Measurements from ENCODE around the gene RTP3. TPM values are rescaled to one million over a fixed set of nuclear protein-coding genes. Genes with fewer than 3 reads are reported as not detected.

RTP3 gene
- total RNA-seq, 2 experiments from 2014 or later = not detected

DNA sequence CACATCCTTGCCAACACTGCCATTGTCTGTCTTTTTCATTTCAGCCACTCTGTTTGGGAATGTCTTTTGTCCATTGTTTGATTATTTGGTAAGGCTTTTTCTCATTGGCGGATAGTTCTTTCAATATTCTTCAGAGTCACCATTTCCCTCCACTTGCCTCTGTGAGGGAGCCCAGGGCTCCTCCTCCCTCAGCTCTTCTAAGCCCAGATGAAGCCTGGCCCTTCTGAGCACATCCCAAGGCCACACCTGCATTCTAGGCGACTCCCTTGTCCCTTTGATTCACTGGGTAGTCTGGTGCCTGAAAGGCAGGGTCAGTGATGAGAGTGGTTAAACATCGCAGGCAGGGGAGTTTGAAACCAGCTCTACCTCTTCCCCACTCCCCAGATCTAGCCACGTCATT is 20.6 kb upstream of the RTP3 start:
- H3K9me3 Mint-ChIP-seq = peaks cover 15% of the 10 kb centered on the region
- H3K4me3 Mint-ChIP-seq = no peak overlapping the region
- peaks cover 12% of the 10 kb centered on the region for H3K36me3 Mint-ChIP-seq (ENCODE audit: low read depth)
- peak; percentile 0 for DNase-seq
- H3K27me3 Mint-ChIP-seq = peaks cover 52% of the 10 kb centered on the region
- CTCF ChIA-PET = interaction anchor here (3.4 kb wide), 1 partner anchor 12 kb away, joined by 22 read pairs; no protein-coding TSS in a partner anchor
- H3K27ac Mint-ChIP-seq = no peak overlapping the region
- POLR2A ChIA-PET = no interaction called here
- H3K4me1 Mint-ChIP-seq = no peaks in the 10 kb centered on the region

DNA sequence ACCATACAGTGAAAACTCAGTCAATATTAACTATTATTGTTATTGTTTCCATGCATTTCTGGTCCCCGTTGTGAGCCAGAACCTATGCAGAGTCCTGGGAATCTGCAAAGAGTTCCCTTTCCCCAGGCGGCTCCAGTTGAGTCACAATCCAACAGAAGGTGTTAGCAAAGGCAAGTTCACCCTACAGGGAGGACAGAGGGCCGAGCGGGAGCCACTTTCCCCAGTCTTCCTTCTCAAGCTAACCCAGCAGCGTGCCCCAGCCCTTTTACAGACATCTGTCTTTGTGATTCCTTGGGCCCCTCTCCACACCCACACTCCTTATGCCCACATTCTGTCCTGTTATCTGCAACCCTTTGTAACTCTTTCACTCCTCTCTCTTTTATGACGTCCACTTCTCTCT is 20.0 kb upstream of the RTP3 start:
- Mint-ChIP-seq H3K4me3 (no peak overlapping the region), H3K27me3 (peaks cover 51% of the 10 kb centered on the region), H3K36me3 (ENCODE audit: low read depth) (peaks cover 12% of the 10 kb centered on the region), H3K9me3 (peaks cover 15% of the 10 kb centered on the region), H3K4me1 (no peaks in the 10 kb centered on the region), H3K27ac (no peak overlapping the region)
- ChIA-PET CTCF (interaction anchor here (3.4 kb wide), 1 partner anchor 11 kb away, joined by 22 read pairs; no protein-coding TSS in a partner anchor), POLR2A (no interaction called here)
- DNase-seq = no peak

DNA sequence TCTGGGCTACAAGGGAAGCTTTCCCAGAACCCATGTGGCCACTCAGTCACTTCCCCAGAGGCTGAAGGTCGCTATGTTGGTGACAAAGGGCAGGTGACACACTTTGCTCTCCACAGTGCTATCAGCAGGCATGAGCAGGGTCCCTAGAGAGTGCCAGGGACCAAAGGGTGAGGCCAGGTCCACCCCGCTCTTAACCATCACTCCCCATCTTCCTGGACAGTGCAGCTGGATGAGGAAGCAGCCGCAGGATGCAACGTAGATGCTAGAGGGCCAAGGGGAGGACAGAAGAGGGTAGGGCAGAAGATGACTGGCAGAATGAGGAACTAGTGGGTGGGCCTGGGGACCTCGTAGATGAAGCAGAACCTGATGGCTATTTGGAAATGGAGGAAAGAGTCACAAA is 19.4 kb upstream of the RTP3 start:
- H3K9me3 Mint-ChIP-seq = peaks cover 15% of the 10 kb centered on the region
- H3K4me3 Mint-ChIP-seq = no peak overlapping the region
- no peak overlapping the region for H3K27ac Mint-ChIP-seq
- DNase-seq = no peak
- H3K27me3 Mint-ChIP-seq = peaks cover 45% of the 10 kb centered on the region
- POLR2A ChIA-PET = no interaction called here
- H3K36me3 Mint-ChIP-seq (ENCODE audit: low read depth) = peaks cover 12% of the 10 kb centered on the region
- H3K4me1 Mint-ChIP-seq = no peaks in the 10 kb centered on the region
- CTCF ChIA-PET = no interaction called here

DNA sequence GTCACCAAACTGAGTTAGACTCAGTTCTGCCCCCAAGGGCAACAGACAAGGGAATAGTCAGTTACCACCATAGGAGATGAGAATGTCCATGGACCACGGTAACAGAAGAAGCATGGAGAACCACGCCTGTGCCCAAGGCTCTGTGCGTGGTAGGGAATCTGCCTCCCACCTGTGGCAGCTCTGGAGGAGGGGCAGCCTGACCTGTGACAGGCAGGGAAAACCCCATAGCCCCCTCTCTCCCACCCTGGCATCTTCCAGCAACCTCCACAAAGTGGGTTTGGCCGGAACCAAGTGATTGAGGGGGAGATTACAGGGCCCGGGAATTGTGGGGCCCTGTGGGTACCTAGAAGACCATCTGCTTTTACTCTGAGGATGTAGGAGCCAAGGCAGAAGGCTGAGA is 18.8 kb upstream of the RTP3 start:
- POLR2A ChIA-PET = no interaction called here
- Mint-ChIP-seq H3K4me3 (no peak overlapping the region), H3K36me3 (ENCODE audit: low read depth) (peaks cover 12% of the 10 kb centered on the region), H3K9me3 (peaks cover 15% of the 10 kb centered on the region), H3K27me3 (peaks cover 42% of the 10 kb centered on the region), H3K4me1 (no peaks in the 10 kb centered on the region), H3K27ac (no peak overlapping the region)
- CTCF ChIA-PET = no interaction called here
- no peak for DNase-seq

DNA sequence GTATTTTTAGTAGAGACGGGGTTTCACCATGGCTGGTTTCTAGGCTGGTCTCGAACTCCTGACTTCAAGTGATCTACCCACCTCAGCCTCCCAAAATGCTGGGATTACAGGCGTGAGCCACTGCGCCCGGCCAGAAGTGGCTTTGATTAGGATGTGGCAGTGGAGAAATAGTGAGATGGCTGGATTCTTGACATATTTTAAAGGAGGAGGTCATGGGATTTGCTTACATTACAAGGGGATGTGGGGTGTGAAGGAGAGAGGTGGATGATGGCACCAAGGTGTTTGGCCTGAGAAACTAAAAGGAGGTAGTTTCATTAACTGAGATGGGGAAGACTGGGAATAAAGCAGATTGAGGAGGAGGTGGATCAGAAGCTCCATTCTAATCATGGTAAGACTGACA is 18.1 kb upstream of the RTP3 start:
- no peaks in the 10 kb centered on the region for H3K4me1 Mint-ChIP-seq
- H3K27me3 Mint-ChIP-seq = peaks cover 36% of the 10 kb centered on the region
- H3K36me3 Mint-ChIP-seq (ENCODE audit: low read depth) = peaks cover 8% of the 10 kb centered on the region
- no peak overlapping the region for H3K27ac Mint-ChIP-seq
- ChIA-PET POLR2A (no interaction called here), CTCF (interaction anchor here (1.0 kb wide), 1 partner anchor 9 kb away, joined by 4 read pairs; no protein-coding TSS in a partner anchor)
- no peak for DNase-seq
- H3K4me3 Mint-ChIP-seq = no peak overlapping the region
- H3K9me3 Mint-ChIP-seq = peaks cover 10% of the 10 kb centered on the region

DNA sequence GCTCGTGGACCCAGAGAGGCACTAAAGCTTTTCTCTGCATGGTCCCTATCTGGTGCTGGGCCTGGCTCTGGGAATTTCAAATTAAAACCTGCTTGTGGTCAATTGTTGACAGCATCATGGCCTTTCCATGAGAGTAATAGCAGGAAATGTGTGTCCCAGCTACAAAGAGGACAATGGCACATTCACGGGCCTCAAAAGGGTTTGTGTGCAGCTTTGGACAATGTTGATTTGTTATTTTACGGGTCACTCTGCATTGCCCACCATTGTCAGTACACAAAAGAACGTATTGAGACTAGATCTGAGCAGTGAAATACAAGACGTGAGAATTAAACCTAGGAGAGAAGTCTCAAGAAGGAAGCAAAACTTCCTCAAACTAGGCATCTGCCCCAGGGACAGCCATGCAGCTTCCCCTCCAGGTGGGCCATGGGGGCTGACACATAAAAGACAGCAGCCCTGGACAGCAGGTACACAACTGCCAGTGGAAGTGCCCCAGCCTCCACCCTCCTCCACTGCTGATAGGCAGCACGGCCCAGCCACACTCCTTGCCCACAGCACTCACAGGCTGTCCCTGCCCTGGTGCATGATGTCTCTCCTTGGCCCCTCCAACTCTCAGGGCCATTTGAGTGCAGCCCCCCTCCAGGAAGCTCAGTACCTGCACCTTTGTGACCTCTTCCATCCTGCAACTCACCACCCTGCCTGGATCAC is 17.1 kb upstream of the RTP3 start:
- no peak for DNase-seq
- H3K36me3 Mint-ChIP-seq (ENCODE audit: low read depth) = peaks cover 1% of the 10 kb centered on the region
- H3K27ac Mint-ChIP-seq = no peak overlapping the region
- no peaks in the 10 kb centered on the region for H3K4me1 Mint-ChIP-seq
- POLR2A ChIA-PET = no interaction called here
- CTCF ChIA-PET = interaction anchor here (1.0 kb wide), 1 partner anchor 8 kb away, joined by 4 read pairs; no protein-coding TSS in a partner anchor
- H3K9me3 Mint-ChIP-seq = peaks cover under 1% of the 10 kb centered on the region
- no peak overlapping the region for H3K4me3 Mint-ChIP-seq
- H3K27me3 Mint-ChIP-seq = peaks cover 26% of the 10 kb centered on the region

DNA sequence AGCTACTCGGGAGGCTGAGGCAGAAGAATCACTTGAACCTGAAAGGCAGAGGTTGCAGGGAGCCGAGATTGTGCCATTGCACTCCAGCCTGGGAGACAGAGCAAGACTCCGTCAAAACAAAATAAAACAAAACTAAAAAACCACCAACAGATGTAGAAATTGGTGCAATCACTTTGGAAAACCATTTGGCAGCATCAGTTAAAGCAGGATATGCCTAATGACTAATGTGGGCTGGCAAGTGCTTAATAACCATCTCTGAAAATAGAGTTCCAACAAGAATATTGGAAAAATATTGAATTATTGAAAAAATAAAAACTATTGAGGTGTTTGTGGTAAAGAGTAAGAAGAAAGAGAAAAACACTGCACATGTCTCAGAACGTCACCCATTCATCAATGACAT is 16.1 kb upstream of the RTP3 start:
- H3K4me1 Mint-ChIP-seq = no peaks in the 10 kb centered on the region
- DNase-seq = no peak
- ChIA-PET POLR2A (no interaction called here), CTCF (no interaction called here)
- peaks cover 22% of the 10 kb centered on the region for H3K27me3 Mint-ChIP-seq
- no peaks in the 10 kb centered on the region for H3K9me3 Mint-ChIP-seq
- no peak overlapping the region for H3K27ac Mint-ChIP-seq
- no peak overlapping the region for H3K4me3 Mint-ChIP-seq
- no peaks in the 10 kb centered on the region for H3K36me3 Mint-ChIP-seq (ENCODE audit: low read depth)

DNA sequence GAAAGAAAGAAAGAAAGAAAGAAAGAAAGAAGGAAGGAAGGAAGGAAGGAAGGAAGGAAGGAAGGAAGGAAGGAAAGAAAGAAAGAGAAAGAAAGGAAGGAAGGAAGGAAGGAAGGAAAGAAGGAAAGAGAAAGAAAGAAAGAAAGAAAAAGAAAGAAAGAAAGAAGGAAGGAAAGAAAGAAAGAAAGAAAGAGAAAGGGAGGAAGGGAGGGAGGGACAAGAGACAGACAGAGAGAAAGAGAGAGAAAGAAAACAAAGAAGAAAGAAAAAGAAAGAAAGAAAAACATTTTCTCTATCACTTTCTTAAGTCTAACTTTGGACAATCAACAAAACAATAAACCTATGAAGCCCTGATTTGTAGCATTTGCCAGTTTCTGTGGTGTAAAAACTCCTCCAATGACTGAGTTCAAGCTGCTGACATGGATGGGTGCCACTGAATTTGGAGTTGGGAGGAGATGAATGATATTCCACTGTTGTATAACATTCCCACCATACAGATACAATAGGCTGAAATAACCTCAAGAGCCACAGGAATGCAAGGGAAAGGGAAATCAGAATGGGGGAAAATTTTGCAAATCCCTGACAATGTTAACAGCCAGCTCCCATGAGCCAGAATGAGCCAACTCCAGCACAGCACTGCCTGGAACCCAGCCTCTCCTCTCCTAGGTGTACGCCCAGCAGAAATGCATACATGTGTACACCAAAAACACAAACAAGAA is 15.0 kb upstream of the RTP3 start:
- H3K9me3 Mint-ChIP-seq = no peaks in the 10 kb centered on the region
- H3K27me3 Mint-ChIP-seq = peaks cover 18% of the 10 kb centered on the region
- no peak for DNase-seq
- H3K27ac Mint-ChIP-seq = no peak overlapping the region
- H3K36me3 Mint-ChIP-seq (ENCODE audit: low read depth) = no peaks in the 10 kb centered on the region
- H3K4me3 Mint-ChIP-seq = no peak overlapping the region
- H3K4me1 Mint-ChIP-seq = no peaks in the 10 kb centered on the region
- ChIA-PET CTCF (interaction anchor here (1.0 to 7.4 kb wide), 2 partner anchors 20 to 146 kb away, joined by 5 to 222 read pairs; no protein-coding TSS in a partner anchor), POLR2A (interaction anchor here (1.3 kb wide), 1 partner anchor 55 kb away, joined by 3 read pairs; no protein-coding TSS in a partner anchor)

DNA sequence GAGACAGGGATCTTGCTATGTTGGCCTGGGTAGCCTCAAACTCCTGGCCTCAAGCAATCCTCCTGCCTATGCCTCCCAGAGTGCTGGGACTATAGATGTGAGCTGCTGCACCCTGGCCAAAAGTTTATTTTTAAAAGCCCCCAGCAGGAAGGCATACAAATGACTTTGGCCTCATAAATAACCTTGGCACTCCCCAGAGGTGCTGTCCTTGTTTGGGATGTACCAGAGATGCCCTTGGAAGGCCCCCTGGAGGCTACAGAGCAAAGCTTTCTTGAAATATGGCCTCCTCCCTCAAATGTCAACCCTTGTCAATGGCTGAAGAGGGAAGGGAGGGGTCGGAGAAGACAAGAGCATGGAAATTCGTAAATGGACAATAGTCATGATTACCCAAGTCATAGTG is 14.0 kb upstream of the RTP3 start:
- Mint-ChIP-seq H3K4me3 (no peak overlapping the region), H3K9me3 (no peaks in the 10 kb centered on the region), H3K36me3 (ENCODE audit: low read depth) (no peaks in the 10 kb centered on the region), H3K4me1 (peaks cover 4% of the 10 kb centered on the region), H3K27me3 (peaks cover 17% of the 10 kb centered on the region), H3K27ac (no peak overlapping the region)
- POLR2A ChIA-PET = interaction anchor here (1.3 kb wide), 1 partner anchor 54 kb away, joined by 3 read pairs; no protein-coding TSS in a partner anchor
- CTCF ChIA-PET = interaction anchor here (7.4 kb wide), 1 partner anchor 145 kb away, joined by 222 read pairs; no protein-coding TSS in a partner anchor
- no peak for DNase-seq

DNA sequence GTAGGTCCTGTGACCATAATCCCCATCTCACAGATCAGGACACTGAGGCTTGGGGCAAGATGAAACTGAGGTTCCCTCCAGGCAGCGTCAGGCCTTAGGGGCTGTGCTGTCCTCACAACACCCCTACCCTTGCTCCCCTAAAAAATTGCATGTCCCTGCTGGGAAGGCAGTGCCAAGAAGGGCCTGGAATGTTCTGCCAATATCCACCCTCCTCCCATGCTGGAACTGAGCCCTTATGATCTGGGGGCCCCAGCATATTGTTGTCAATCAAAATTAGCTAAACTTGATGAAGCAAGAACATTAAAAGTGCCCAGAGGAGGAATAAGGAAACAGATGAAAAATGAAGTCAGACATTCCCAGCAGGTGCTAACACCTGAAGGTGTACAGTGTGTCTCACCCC is 13.4 kb upstream of the RTP3 start:
- ChIA-PET POLR2A (no interaction called here), CTCF (interaction anchor here (7.4 kb wide), 1 partner anchor 144 kb away, joined by 222 read pairs; no protein-coding TSS in a partner anchor)
- Mint-ChIP-seq H3K4me1 (peaks cover 9% of the 10 kb centered on the region), H3K27ac (no peak overlapping the region), H3K4me3 (no peak overlapping the region), H3K9me3 (no peaks in the 10 kb centered on the region), H3K27me3 (peaks cover 15% of the 10 kb centered on the region), H3K36me3 (ENCODE audit: low read depth) (no peaks in the 10 kb centered on the region)
- DNase-seq = no peak

DNA sequence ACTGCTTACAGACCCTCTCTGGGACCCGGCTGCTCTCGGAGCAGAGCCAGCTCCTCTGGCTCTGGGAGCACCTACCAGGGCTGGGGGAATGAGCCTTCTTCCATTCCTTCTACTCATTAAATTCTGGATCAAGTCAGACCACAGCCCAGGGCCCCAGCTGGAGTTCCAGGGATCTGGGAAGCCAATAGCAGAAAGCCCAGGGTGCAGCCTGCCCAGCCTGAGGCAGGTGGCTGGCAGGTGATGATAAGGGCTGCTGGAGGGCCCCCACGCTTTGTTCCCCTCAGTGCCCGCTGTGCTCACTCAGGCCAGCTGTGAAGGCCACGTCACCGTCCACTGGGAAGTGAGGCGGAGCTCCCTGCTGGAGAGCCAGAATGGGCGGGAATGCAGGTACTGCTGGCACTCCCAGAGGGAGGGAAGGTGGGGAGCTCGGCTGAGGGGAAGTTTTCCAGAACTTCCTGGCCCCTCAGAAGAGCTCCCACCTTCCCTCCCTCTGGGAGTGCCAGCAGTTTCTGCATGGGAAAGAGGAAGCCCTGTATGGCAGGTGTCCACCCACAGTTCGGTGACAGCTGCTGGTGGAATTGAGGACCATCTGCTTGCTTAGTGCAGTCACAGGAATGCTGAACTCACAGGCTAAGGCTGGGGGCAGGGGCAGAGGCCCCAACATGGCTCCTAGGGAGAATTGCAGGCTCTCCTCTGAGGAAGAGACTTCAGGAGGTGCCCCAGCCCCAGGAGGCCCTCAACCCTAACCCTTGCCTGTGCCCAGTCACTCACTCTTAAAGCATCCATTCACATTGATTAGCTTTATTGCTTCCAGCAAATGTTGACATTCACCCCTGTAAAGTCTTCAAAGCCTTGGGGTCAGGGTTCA is 12.6 kb upstream of the RTP3 start:
- H3K4me3 Mint-ChIP-seq = no peak overlapping the region
- no peaks in the 10 kb centered on the region for H3K36me3 Mint-ChIP-seq (ENCODE audit: low read depth)
- H3K27me3 Mint-ChIP-seq = peaks cover 12% of the 10 kb centered on the region
- POLR2A ChIA-PET = no interaction called here
- peaks cover 16% of the 10 kb centered on the region for H3K4me1 Mint-ChIP-seq
- DNase-seq = no peak
- CTCF ChIA-PET = interaction anchor here (1.3 to 7.4 kb wide), 3 partner anchors 10 to 144 kb away, joined by 3 to 222 read pairs (median 171); no protein-coding TSS in a partner anchor
- H3K27ac Mint-ChIP-seq = no peak overlapping the region
- H3K9me3 Mint-ChIP-seq = no peaks in the 10 kb centered on the region

DNA sequence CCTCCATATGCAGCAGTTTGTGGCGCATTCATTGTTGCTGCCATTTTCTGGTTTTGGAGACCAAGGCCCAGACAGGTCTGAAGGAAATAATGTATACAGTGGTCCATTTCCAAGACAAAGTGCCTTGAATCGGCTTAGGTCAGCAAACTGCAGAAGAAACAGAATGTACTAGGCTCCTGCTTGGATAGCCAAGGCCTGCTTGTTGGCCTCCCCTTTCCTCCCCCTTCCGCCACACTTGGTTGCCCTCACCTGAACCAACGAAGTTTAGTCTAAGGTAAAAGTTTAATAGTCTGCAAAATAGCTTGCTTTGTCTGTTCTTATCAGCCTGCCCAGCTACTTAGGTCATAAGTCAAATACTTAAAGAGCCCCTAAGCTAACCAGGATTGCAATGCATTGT is 12.0 kb upstream of the RTP3 start:
- Mint-ChIP-seq H3K27me3 (peaks cover 10% of the 10 kb centered on the region), H3K4me1 (peaks cover 17% of the 10 kb centered on the region), H3K27ac (no peak overlapping the region), H3K9me3 (no peaks in the 10 kb centered on the region), H3K36me3 (ENCODE audit: low read depth) (no peaks in the 10 kb centered on the region), H3K4me3 (no peak overlapping the region)
- ChIA-PET POLR2A (no interaction called here), CTCF (interaction anchor here (1.3 to 7.4 kb wide), 3 partner anchors 10 to 143 kb away, joined by 3 to 222 read pairs (median 171); no protein-coding TSS in a partner anchor)
- no peak for DNase-seq
